DOHH2 (cell line): ENCODE results near the gene IQCC.

Experiments used
- H3F3A ChIP-seq: fragments of 200-600 bp; sonication (generic), shearing (Covaris generic); 2 replicates; pipeline ENCODE4 v1.6.0; 2016; ENCODE audit warnings: antibody characterized with exemption, mild to moderate bottlenecking; ENCODE audit not compliant: control insufficient read depth, insufficient read depth
- H3K27ac ChIP-seq: fragments of 200-600 bp; sonication (generic); 2 replicates; pipeline ENCODE4 v1.5.1; 2014; ENCODE audit warnings: low read depth, mild to moderate bottlenecking, low read length, moderate library complexity
- H3K27me3 ChIP-seq: fragments of 200-600 bp; sonication (generic); 2 replicates; pipeline ENCODE4 v1.6.1; 2014; ENCODE audit warnings: mild to moderate bottlenecking, low read length, mixed read lengths; ENCODE audit not compliant: control insufficient read depth
- H3K36me3 ChIP-seq: fragments of 200-600 bp; sonication (generic); 2 replicates; pipeline ENCODE4 v1.6.1; 2014; ENCODE audit warnings: mild to moderate bottlenecking, low read length, moderate library complexity, mixed read lengths; ENCODE audit not compliant: control insufficient read depth
- H3K4me1 ChIP-seq: fragments of 200-600 bp; sonication (generic); 2 replicates; pipeline ENCODE4 v1.6.1; 2014; ENCODE audit warnings: mild to moderate bottlenecking, low read length, mixed read lengths; ENCODE audit not compliant: control insufficient read depth
- H3K4me2 ChIP-seq: fragments of 200-600 bp; sonication (generic); 2 replicates; pipeline ENCODE4 v1.6.0; 2014; ENCODE audit warnings: mild to moderate bottlenecking, low read length, moderate library complexity
- H3K4me3 ChIP-seq: fragments of 200-600 bp; sonication (generic); 2 replicates; pipeline ENCODE4 v1.5.1; 2014; ENCODE audit warnings: mild to moderate bottlenecking, low read length, mixed read lengths
- H3K79me2 ChIP-seq: fragments of 200-600 bp; sonication (generic); 2 replicates; pipeline ENCODE4 v1.6.1; 2014; ENCODE audit warnings: mild to moderate bottlenecking, low read length, mixed read lengths; ENCODE audit not compliant: control insufficient read depth
- H3K9me2 ChIP-seq: fragments of 200-600 bp; sonication (generic); replicated peaks from 2 replicates; pipeline ENCODE4 v1.6.1; 2014; ENCODE audit warnings: mild to moderate bottlenecking, low read length, mixed read lengths; ENCODE audit not compliant: control insufficient read depth
- H3K9me3 ChIP-seq: fragments of 200-600 bp; sonication (generic); 2 replicates; pipeline ENCODE4 v1.6.1; 2014; ENCODE audit warnings: antibody characterized with exemption, low read length, mixed read lengths; ENCODE audit not compliant: control insufficient read depth, insufficient read depth
- H4K20me1 ChIP-seq: fragments of 200-600 bp; sonication (generic); 2 replicates; pipeline ENCODE4 v1.6.0; 2014; ENCODE audit warnings: low read depth, mild to moderate bottlenecking, antibody characterized with exemption, low read length, moderate library complexity; ENCODE audit not compliant: control insufficient read depth, insufficient read depth
- EZH2phosphoT487 ChIP-seq: fragments of 200-600 bp; sonication (generic); IDR thresholded peaks from 2 replicates; pipeline ENCODE4 v1.6.1; 2017; ENCODE audit warnings: borderline replicate concordance, mild to moderate bottlenecking, antibody characterized with exemption, low read length, moderate library complexity, mixed read lengths
- TF ChIP-seq, protein P1 (sequence below): fragments of 200-600 bp; sonication (generic); IDR thresholded peaks from one replicate; pipeline ENCODE4 v1.5.1; 2014; ENCODE audit warnings: antibody characterized with exemption, mild to moderate bottlenecking, low read depth, low read length; ENCODE audit not compliant: poor library complexity, severe bottlenecking

IQCC gene

GRCh38 chr1:32220746-32221580, 15.5 kb downstream of the IQCC start:
- H3K36me3 ChIP-seq = peaks cover 38% of the 10 kb centered on the region
- H3K27me3 ChIP-seq = no peaks in the 10 kb centered on the region
- H3F3A ChIP-seq = 0 out of 2 replicates have a peak, but pooled peaks cover 2% of the 10 kb centered on the region
- TF ChIP-seq EZH2phosphoT487 = no peak
- TF ChIP-seq, protein P1, sequence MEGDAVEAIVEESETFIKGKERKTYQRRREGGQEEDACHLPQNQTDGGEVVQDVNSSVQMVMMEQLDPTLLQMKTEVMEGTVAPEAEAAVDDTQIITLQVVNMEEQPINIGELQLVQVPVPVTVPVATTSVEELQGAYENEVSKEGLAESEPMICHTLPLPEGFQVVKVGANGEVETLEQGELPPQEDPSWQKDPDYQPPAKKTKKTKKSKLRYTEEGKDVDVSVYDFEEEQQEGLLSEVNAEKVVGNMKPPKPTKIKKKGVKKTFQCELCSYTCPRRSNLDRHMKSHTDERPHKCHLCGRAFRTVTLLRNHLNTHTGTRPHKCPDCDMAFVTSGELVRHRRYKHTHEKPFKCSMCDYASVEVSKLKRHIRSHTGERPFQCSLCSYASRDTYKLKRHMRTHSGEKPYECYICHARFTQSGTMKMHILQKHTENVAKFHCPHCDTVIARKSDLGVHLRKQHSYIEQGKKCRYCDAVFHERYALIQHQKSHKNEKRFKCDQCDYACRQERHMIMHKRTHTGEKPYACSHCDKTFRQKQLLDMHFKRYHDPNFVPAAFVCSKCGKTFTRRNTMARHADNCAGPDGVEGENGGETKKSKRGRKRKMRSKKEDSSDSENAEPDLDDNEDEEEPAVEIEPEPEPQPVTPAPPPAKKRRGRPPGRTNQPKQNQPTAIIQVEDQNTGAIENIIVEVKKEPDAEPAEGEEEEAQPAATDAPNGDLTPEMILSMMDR = no peak
- no peaks in the 10 kb centered on the region for H3K9me2 ChIP-seq
- H3K4me1 ChIP-seq = peaks cover 31% of the 10 kb centered on the region
- no peaks in the 10 kb centered on the region for H4K20me1 ChIP-seq
- H3K9me3 ChIP-seq = no peaks in the 10 kb centered on the region
- H3K27ac ChIP-seq = no peak overlapping the region
- H3K79me2 ChIP-seq = peaks cover 39% of the 10 kb centered on the region
- peak overlapping the region; percentile 99 for H3K4me3 ChIP-seq
- peak overlapping the region; percentile 76 for H3K4me2 ChIP-seq

DNA sequence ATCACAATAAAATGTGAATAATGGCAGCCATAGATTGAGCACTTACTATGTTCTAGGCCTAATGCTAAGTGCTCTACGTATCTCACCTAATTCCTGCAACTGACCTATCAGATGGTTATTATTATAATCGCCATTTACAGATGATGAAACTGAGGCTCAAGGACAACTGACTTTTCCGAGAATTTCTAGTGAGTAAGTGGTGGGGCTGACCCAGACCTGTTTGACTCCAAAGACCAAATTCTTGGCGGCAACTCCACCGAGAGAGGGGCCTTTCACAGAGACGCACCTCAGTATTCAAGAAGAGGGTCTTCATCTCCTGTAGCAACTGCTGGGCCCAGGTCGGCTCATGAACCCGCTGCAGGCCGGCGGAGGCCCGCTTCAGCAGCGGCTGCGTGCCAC, 16.1 kb downstream of the IQCC start:
- TF ChIP-seq, protein P1 = no peak
- no peak for TF ChIP-seq EZH2phosphoT487
- 0 out of 2 replicates have a peak, but pooled peaks cover 2% of the 10 kb centered on the region for H3F3A ChIP-seq
- peaks cover 42% of the 10 kb centered on the region for H3K79me2 ChIP-seq
- no peaks in the 10 kb centered on the region for H3K9me2 ChIP-seq
- peaks cover 39% of the 10 kb centered on the region for H3K36me3 ChIP-seq
- no peaks in the 10 kb centered on the region for H4K20me1 ChIP-seq
- no peaks in the 10 kb centered on the region for H3K27me3 ChIP-seq
- peak overlapping the region; percentile 76 for H3K4me2 ChIP-seq
- H3K4me1 ChIP-seq = peaks cover 30% of the 10 kb centered on the region
- no peaks in the 10 kb centered on the region for H3K9me3 ChIP-seq
- 0 out of 2 replicates have a peak overlapping the region, but pooled peaks have one; percentile 46 for H3K27ac ChIP-seq
- peak overlapping the region; percentile 99 for H3K4me3 ChIP-seq

GRCh38 chr1:32221980-32222755, 16.7 kb downstream of the IQCC start, which contains the start of the genes EIF3I and TMEM234:
Gene EIF3I, plus strand, starts transcription at chr1:32222407. Its CDS starts 35 bp downstream, at chr1:32222442.
Gene TMEM234, minus strand, starts transcription at chr1:32222353. Its CDS starts 31 bp downstream, at chr1:32222322.
- TF ChIP-seq EZH2phosphoT487 = no peak
- TF ChIP-seq, protein P1 = no peak
- peaks cover 38% of the 10 kb centered on the region for H3K36me3 ChIP-seq
- no peaks in the 10 kb centered on the region for H4K20me1 ChIP-seq
- H3K4me1 ChIP-seq = peaks cover 30% of the 10 kb centered on the region
- 0 out of 2 replicates have a peak, but pooled peaks cover 2% of the 10 kb centered on the region for H3F3A ChIP-seq
- H3K9me3 ChIP-seq = no peaks in the 10 kb centered on the region
- H3K4me2 ChIP-seq = peak within 1 kb of the TSS; percentile 76
- no peaks in the 10 kb centered on the region for H3K27me3 ChIP-seq
- H3K27ac ChIP-seq = peak within 1 kb of the TSS; percentile 46
- peaks cover 42% of the 10 kb centered on the region for H3K79me2 ChIP-seq
- peak within 1 kb of the TSS; percentile 99 for H3K4me3 ChIP-seq
- no peaks in the 10 kb centered on the region for H3K9me2 ChIP-seq
